Astrocyte (in vitro differentiated cells and primary cell): ENCODE data around the gene KCNB1.

Experiments used
- CTCF ChIP-seq: IDR thresholded peaks from 2 replicates; pipeline ENCODE4 v1.5.1; 2011; ENCODE audit warnings: low read depth, mild to moderate bottlenecking, inconsistent platforms, low read length, moderate library complexity; ENCODE audit not compliant: insufficient read depth
- EZH2 ChIP-seq: IDR thresholded peaks from 2 replicates; pipeline ENCODE4 v1.6.1; 2012; ENCODE audit warnings: mild to moderate bottlenecking, low read length, inconsistent platforms; ENCODE audit not compliant: insufficient read depth

- no peak for TF ChIP-seq EZH2
- no peak for TF ChIP-seq CTCF
Measured at GRCh38 chr20:49430320-49430719, 52.1 kb downstream of the KCNB1 start.
